ENCODE measurements around the gene GPR37L1.

Gene GPR37L1

DNA sequence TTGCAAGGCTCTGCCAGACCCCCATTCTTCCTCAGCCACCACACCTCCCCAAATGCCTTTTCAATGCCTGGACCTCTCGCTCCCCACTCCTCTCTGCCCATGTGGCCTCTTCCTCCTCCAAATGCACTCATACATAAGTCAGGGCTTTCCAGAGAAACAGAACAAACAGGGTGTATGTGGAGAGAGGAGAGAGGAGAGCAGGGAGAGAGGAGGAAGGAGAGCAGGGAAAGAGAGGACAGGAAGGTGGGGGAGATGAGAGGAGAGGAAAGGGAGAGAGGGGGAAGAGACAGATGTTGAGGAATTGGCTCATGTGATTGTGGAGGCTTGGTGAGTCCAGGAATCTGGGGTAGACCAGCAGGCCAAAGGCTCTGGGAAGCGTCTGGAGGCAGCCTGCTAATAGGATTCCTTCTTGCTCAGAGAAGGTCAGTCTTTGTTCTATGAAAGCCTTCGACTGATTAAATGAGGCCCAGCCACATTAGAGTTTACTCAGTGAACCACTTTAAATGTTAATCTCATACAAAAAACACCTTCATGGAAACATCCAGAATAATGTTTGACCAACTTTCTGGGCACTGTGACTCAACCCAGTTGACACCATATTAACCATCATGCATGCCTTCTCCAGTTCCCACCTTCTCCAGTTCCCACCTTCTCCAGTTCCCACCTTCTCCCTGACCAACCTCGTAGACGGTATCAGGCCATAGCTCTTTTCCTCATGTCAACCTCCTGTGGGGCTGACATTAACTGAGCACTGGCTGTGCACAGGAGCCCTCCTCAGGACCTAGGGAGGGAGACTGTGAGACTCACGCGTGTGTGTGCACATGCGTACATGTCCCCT lies 59.5 kb downstream of the GPR37L1 start:
- no peak for DNase-seq (ENCODE audit: low spot score)
- TF ChIP-seq, protein P1, sequence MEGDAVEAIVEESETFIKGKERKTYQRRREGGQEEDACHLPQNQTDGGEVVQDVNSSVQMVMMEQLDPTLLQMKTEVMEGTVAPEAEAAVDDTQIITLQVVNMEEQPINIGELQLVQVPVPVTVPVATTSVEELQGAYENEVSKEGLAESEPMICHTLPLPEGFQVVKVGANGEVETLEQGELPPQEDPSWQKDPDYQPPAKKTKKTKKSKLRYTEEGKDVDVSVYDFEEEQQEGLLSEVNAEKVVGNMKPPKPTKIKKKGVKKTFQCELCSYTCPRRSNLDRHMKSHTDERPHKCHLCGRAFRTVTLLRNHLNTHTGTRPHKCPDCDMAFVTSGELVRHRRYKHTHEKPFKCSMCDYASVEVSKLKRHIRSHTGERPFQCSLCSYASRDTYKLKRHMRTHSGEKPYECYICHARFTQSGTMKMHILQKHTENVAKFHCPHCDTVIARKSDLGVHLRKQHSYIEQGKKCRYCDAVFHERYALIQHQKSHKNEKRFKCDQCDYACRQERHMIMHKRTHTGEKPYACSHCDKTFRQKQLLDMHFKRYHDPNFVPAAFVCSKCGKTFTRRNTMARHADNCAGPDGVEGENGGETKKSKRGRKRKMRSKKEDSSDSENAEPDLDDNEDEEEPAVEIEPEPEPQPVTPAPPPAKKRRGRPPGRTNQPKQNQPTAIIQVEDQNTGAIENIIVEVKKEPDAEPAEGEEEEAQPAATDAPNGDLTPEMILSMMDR (IDR thresholded peaks at IDR 0.05; ENCODE audit: borderline replicate concordance, control extremely low read depth, extremely low read depth, insufficient read depth, missing control alignments) = no peak
- in situ Hi-C loops (cut with MboI; ENCODE audit: low sequenced_read_pairs, unreplicated experiment) = loop anchor here (10.0 kb wide), 1 partner anchor 133 kb away; no protein-coding TSS in a partner anchor

Measured in GM13976 (cell line).